Stimulated activated CD8-positive, alpha-beta memory T cell treated with anti-CD3 and anti-CD28 coated beads, Interleukin-12 subunit alpha, Interleukin-12 subunit beta, amount 100 ng/mL, for 24 hours (primary cell): ENCODE data around the gene EEIG1.

Experiments used
- DNase-seq: peaks from one replicate; pipeline ENCODE4 v3.0.0-alpha.2; 2020; ENCODE audit errors: extremely low read depth

EEIG1 gene

DNA sequence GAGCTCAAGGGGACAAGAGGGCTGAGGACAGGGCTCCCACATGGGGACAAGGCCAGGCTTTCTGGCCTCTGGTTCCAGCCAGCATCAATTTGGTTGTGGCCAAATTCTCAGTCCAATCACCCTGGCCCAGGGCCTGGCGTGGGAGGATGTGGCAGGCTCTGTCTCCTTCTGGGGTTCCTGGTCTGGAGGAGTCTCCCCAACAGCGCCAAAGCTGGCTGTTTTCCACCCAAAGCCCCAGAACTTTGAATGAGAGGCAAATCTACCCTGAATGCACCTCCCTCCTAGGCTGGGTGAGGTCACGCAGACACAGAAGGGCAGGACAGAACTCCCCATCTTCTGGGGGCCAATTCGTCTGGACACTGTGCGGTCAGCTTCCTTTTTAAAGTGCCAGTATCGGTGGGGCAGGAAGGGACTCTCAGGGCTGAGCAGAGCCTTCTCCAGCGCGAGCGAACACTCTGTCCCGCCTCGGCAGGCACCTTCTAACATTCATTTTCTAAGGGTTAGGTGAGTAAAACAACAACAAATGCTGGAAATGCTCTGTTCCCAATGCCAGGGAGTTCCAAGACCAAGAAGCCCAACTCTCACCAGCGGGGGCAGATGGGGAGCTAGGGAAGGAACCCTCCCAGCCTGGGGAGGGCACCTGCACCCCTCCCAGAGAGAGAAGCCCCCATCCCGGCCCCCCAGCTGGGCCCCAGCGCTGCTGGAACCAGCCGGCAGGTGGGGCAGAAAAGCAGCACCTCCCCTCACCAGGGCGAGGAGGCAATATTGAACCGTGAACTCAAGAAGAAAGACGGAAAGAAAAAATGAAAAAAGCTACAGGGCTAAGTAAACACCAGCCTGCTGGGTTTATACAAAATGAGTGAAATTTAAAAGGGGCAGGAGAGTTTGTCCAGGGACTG, 39.5 kb downstream of the EEIG1 start:
- DNase-seq, result no peak

DNA sequence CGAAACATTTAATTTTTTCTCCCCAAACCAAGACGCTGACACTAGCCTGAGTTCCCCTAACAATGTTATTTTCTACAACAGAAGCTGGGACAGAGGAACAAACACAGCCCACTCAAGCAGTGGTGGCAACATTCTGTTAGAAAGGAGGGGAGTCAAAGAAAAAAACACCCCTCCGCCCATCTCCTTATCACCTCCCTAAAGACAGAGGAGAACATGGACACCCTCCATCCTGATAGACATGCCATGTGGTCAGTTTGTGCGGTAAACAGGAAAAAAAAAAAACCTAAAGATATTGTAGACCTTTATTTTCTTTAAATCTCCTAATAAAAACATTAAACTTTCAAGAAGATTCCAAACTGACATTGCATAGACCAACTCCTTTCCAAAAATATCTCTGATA, 40.2 kb downstream of the EEIG1 start:
- DNase-seq, result no peak

DNA sequence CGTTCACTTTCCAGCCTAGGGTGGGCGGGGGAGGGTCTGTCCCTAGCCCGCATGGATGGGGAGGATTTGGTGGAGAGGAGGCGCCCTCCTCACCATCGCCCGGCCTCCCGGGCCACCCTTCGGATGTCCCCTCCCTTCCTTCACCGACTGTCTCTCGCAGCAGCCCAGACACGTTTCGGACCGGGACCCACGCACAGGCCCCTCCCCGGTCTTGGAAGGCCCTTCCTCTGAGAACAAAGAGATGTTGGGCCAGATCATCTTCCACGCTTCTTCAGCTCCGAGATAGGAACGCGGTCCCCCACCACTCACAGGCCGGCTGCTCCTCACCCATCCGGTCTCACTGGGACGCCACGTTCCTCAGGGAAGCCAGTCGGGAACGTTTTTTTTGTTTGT, 42.5 kb downstream of the EEIG1 start:
- DNase-seq, result no peak

DNA sequence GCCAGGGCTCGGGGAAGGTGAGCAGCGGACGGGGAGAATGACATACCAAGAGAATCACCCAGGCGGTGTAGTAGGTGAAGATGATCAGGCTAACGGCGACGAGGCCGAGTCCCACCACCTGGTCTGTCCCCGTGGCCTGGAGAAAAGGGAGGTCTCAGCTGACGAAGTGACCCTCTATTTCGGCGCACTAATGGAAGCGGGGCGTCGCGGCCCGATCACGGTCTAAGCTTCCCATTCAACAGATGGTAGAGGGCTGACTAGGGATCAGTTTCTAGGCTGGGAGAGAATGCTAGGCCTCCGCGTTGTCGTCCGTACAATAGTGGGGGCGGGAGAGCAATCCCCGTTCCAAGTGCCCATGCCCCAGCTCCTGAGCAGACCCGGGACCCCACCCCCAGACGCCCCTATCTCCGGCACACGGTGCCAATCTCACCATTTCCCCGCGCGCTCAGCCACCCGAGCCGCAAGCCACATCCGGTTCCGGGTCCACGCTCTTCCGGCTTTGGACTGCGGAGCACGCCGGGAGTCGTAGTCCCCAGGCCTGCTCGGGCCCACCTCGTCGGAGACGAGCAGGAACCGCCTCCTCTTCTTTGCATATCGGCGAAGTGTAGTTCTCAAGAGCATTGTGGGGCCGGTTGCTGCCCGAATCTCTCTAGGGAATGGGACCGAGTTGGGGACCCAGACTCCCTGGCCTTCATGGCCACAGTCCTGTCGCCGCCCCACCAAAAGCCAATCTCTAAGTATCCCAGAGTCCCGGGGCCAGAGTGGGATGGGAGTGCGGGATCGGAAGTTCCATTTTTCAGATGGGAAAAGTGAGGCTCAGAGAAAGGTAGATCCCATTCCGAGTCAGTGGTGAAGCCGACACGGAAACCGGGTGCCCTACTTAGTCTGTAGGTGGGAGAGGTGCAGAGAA, 43.1 kb downstream of the EEIG1 start, which contains the start of gene DPM2:
Gene DPM2 (minus strand): TSS at position 467 of the 910 bp plus-strand sequence. CDS start 34 bp downstream, at position 433.
- peak; percentile 71 for DNase-seq

DNA sequence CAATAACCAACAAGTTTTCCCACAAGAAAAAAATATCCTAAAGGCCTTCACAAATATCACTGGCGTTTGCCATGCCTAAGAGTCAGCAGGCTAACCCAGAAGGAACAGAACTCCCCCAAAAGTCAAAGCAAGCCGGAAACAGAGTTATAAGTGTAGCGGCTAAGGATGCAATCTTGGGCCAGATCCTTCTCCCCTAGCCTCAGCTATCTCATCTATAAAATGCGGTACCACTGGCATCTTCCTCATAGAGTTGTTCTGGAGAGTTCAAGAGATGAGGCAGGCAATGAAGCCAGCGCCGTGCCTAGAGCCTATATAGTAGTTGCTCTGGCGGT, 43.8 kb downstream of the EEIG1 start:
- DNase-seq, result no peak

DNA sequence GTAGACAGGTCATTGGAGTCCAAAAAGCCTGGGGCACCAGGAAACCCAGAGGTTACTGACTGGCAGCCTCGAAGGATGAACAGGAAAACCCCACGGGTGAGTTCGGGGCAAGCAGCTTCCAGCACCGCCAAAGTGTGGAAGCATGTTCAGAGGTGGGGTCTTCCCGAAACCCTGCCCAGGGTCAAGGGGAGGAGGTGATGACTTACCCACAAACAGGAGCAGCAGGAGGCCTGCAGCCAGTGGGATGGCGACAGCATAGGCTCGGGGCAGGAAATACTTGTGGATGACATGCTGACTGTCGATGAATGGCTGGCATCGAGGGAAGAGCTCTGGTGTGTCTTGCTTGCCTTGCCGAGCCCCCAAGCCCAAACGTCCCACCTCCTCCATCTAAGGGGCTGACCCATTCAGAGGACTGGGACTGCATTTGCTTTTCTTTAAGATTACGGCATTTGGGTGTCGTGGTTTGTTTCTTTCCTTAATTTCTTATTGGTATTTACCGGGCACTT, 44.4 kb downstream of the EEIG1 start:
- DNase-seq, result no peak

DNA sequence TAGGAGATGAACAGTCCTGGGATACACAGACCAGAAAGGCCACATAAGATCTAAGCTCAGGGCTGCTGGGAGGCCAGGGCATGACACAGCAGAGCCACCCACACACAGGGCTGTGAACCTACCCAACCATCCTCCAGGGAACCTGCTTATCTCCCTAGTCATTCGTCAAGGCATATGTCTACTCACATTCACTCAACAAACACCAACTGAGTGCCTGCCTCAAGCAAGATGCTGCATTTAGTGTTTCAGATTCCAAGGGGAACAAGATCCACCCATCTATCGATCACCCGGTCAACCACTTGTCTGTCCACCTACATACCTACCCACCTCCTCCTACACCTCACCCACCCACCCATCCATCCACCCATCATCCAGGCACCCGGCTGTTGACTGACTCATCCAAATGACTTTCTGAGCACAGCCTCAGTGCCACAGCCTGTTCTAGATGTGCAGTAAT, 45.0 kb downstream of the EEIG1 start:
- DNase-seq, result no peak

DNA sequence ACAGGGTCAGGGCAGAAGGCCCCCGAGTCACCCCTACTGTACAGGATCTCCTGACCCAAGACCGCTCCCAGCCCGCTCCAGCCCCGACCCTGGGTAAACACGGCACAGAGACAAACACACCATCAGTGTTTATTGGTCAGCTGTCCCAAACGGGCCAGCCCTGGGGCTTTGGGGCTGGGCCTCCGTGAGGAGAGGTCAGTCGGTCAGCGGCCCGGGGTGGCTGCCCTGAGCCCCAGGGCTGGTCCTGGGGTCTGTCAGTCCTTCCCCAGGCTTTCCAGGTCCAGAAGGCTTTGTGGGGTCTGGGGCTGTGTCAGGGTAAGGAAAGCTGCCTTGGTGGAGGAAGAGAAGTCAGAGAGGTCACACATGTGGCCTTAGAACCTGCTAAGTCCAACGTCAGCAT, 45.8 kb downstream of the EEIG1 start:
- DNase-seq, result no peak

DNA sequence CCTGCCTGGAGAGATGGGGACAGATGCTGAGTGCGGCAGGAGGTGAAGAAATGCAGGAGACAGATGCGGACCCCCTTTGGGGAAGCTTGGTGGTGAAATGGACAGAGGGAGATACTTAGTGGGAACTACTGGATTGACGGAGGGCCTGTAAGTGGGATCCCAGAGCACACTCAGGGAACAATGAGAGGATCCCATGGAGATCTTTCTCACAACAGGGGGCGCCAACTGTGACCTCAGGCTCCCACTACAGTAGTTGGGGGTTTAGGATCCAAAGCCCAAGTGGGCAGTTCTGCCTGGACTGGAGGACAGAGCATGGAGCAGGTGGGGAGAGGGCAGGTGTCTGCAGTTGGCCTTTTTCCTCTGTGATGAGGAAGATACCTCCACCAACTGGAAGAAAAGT, 46.5 kb downstream of the EEIG1 start:
- DNase-seq, result no peak

DNA sequence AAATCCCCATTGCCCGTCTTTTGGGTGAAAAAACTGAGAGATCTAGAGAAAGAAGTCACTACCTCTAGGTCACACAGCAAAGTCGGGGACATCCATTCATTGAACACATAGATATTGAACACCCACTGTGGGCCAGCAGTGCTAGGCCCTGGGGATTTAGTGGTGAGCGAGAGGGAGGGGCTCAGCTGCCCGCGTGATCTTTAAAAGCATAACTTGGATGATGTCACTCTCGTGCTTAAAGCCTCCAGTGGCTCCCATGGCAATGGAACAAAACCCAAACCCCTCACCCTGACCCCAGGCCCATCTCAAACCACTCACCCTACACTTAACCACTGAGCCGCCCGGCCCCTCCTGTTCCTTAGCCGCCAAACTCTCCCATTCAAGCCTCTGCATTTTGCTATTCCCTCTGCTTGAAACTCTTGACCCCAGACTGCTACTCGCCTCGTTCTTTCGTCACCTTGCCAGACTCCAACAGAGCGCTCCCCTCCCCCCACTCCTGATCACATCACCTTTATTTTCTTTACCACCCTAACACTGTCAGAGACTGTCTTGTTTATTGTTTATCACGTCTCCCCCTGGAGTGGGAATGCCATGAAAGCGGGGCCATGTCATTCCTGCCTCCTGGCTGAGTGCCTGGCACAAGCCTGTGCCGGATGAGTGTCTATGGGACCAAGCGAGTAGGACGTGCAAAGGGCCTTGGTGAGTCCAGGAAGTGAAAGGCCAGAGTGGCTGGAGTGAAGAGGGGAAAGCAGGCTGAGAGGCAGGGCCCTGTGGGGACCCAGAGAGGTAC, 49.5 kb downstream of the EEIG1 start:
- DNase-seq, result no peak
